Measurements from ENCODE around the gene CLDN22. TPM values are rescaled to one million over a fixed set of nuclear protein-coding genes. Genes with fewer than 3 reads are reported as not detected.

CLDN22 gene
- polyA plus RNA-seq, 1 of the 3 experiments (the other 2 are of a cell fraction), result 0.05 TPM

DNA sequence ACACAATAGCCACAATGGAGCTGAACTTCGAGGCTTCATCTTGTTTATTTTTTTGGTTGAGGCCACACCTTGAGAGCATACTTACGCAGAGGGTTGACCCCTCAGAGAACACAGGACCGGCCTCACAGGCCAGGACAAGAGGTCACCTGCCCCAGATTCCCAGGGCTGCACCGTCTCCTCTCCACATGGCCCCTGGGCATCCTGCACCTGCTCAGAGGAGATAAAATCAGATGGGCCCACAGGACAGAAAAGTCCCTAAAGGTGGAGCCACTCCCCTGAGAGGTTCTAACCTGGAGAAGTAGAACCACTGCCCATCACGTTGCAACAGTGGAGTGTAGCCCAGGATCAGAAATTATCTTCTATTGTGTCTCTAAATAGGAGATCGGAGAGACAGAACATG, 3.2 kb upstream of the CLDN22 start (continued):
- TF ChIP-seq REST (IDR thresholded peaks at IDR 0.05; ENCODE audit: low read depth, low read length) (no peak), EP300 (IDR thresholded peaks at IDR 0.05; ENCODE audit: borderline replicate concordance in 1 of 2, low read depth in 1 of 2, low read length in 1 of 2) (no peak), TCF12 (IDR thresholded peaks at IDR 0.05) (no peak)

- Histone ChIP-seq H3K4me1 (ENCODE audit: control insufficient read depth in 1 of 2, insufficient read depth in 2 of 2, low read depth in 1 of 2, low read length in 1 of 2) (peaks cover 0 to 8% of the 10 kb centered on the region in 2 experiments; a peak in 1 of 4 replicates), H3K9me2 (no peaks in the 10 kb centered on the region), H3K79me2 (ENCODE audit: insufficient read depth) (no peaks in the 10 kb centered on the region), H3K9ac (no peak within 1 kb of the TSS), H3K4me2 (no peak within 1 kb of the TSS), H4K20me1 (ENCODE audit: insufficient read depth) (no peaks in the 10 kb centered on the region), H3K9me3 (no peaks in the 10 kb centered on the region), H3F3A (replicated peaks; ENCODE audit: insufficient read depth) (peaks cover 4% of the 10 kb centered on the region), H3K27ac (ENCODE audit: low read depth in 2 of 2, low read length in 1 of 2) (no peak within 1 kb of the TSS), H3K27me3 (ENCODE audit: insufficient read depth) (no peaks in the 10 kb centered on the region), H2AFZ (ENCODE audit: low read depth) (no peak within 1 kb of the TSS), H3K36me3 (replicated peaks in 1 of 2; ENCODE audit: control insufficient read depth in 1 of 2, insufficient read depth in 2 of 2, low read length in 1 of 2) (no peaks in the 10 kb centered on the region), H3K4me3 (ENCODE audit: low read depth in 2 of 2, low read length in 1 of 2) (no peak within 1 kb of the TSS)
- POLR2A ChIA-PET, result no interaction called here
- no peak for DNase-seq
- TF ChIP-seq NFIC (IDR thresholded peaks at IDR 0.05; ENCODE audit: borderline replicate concordance), result no peak
- TF ChIP-seq POLR2AphosphoS5 (IDR thresholded peaks at IDR 0.05; ENCODE audit: low read depth, low read length), result no peak
- no peak for TF ChIP-seq FOSL2 (IDR thresholded peaks at IDR 0.05; ENCODE audit: borderline replicate concordance, low read depth)
- 97% methylated on average over 5 of the region's 5 CpGs for WGBS (ENCODE audit: low lambda C conversion rate)
- CTCF ChIA-PET, result no interaction called here
These were observed 2.2 kb upstream of the CLDN22 start, which contains the start of gene CLDN24 for GRCh38 chr4:183322326-183322725. TSS of gene CLDN24 (minus strand) at chr4:183322426. CDS start at chr4:183322426, 0 bp downstream.

DNA sequence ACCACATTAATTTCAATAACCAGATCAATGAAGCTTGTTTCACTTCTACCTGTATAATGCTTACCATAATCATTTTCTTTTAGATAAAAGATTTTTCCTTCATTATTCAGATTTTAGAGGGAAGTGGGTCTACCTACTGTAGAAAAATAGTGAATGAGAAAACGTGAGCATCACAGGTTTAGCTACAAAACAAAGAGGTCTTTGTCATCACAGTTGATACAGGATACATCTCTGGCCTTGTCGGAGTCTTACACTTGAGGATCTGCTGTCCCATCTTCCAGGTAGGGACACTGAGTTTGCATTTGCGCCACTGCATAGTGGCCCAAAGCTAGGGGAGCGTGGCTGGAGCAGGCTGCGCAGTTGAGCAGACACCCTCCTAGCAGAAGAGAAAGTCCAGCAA, 1.4 kb upstream of the CLDN22 start:
- CTCF ChIA-PET, result no interaction called here

More for the DNA sequence above, 1.4 kb upstream of the CLDN22 start:
- peaks cover 0 to 8% of the 10 kb centered on the region in 2 experiments; a peak in 1 of 4 replicates for H3K4me1 ChIP-seq (ENCODE audit: control insufficient read depth in 1 of 2, insufficient read depth in 2 of 2, low read depth in 1 of 2, low read length in 1 of 2)
- no peak overlapping the region for H3K27ac ChIP-seq (ENCODE audit: low read depth in 2 of 2, low read length in 1 of 2)
- H2AFZ ChIP-seq (ENCODE audit: low read depth), result no peak overlapping the region
- no peaks in the 10 kb centered on the region for H3K27me3 ChIP-seq (ENCODE audit: insufficient read depth)
- TF ChIP-seq TCF12 (IDR thresholded peaks at IDR 0.05) (no peak), NFIC (IDR thresholded peaks at IDR 0.05; ENCODE audit: borderline replicate concordance) (no peak)
- 95% methylated on average over 5 of the region's 5 CpGs for WGBS (ENCODE audit: low lambda C conversion rate)
- no peaks in the 10 kb centered on the region for H3K9me3 ChIP-seq
- no peaks in the 10 kb centered on the region for H3K36me3 ChIP-seq (replicated peaks in 1 of 2; ENCODE audit: control insufficient read depth in 1 of 2, insufficient read depth in 2 of 2, low read length in 1 of 2)
- H3F3A ChIP-seq (replicated peaks; ENCODE audit: insufficient read depth), result peaks cover 4% of the 10 kb centered on the region
- no peak overlapping the region for H3K4me3 ChIP-seq (ENCODE audit: low read depth in 2 of 2, low read length in 1 of 2)
- H3K9ac ChIP-seq, result no peak overlapping the region
- POLR2A ChIA-PET, result no interaction called here
- H4K20me1 ChIP-seq (ENCODE audit: insufficient read depth), result no peaks in the 10 kb centered on the region
- H3K4me2 ChIP-seq, result no peak overlapping the region
- DNase-seq, result no peak
- H3K9me2 ChIP-seq, result no peaks in the 10 kb centered on the region
- H3K79me2 ChIP-seq (ENCODE audit: insufficient read depth), result no peaks in the 10 kb centered on the region
